Suppressor macrophage (primary cell): ENCODE data around the gene FZD7.

Source experiments
- DNase-seq, 4 experiments: peaks; one replicate each; pipeline ENCODE4 v3.0.0-alpha.2; 2020 to 2022

The FZD7 gene

DNA sequence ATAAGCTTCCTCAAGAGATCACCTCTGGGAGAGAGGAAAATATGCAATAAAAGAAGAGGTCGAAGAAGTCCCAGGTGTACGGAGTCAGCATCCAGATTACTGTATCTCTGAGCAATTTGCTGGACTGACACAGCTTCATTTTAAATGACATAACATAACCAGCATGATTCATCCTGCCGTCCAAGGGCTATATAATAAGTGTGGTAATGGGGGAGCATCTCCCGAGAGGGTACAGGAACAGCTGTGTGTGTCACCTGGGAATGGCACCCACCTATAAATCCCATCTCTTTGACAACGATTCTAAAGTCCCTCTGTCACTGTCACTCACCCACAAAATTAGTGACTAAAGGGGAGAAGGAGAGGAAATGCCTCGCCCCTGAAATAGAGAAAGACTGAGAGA lies 19.3 kb upstream of the FZD7 start:
- DNase-seq, result no peak

DNA sequence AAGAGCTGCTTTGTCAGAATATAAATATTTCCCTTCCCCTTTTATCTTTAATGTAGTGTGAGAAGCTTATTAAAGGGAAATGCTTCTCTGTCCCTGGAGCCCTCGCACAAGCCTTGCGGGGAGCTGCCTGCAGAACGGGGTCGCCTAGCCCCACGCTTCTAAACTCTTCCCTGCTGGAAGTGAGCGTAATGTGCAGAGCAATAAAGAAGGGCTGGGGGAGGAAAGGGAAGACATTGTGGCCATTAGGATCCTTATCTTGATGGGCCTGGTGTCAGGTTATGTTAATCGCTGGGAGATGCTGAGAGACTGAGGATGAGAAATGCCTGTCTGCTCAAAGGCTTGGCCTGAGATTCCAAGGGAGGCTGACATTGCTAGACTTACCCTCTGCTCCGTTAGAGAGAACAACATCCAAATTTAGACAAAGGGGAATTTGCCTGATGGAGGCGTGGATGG lies 18.9 kb upstream of the FZD7 start:
- DNase-seq, result no peak

DNA sequence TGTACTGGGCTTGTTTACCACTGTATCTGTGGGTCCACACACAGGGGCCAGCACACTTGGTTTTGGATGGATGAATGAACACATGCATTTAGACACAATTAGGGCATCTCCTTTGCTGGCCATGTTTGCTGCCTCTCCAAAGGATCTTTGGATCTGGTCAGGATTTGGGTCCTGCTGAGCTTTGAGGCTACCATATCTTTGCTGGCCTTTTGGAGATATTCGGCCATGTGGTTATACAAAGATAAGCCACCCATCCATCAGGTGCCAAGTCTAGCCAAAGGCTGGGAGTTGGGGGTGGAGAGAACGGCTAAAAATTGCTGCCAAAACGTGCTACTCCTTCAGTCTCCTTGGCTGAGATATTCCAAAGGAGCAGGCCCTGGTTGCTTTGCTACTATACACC lies 18.2 kb upstream of the FZD7 start:
- no peak for DNase-seq

DNA sequence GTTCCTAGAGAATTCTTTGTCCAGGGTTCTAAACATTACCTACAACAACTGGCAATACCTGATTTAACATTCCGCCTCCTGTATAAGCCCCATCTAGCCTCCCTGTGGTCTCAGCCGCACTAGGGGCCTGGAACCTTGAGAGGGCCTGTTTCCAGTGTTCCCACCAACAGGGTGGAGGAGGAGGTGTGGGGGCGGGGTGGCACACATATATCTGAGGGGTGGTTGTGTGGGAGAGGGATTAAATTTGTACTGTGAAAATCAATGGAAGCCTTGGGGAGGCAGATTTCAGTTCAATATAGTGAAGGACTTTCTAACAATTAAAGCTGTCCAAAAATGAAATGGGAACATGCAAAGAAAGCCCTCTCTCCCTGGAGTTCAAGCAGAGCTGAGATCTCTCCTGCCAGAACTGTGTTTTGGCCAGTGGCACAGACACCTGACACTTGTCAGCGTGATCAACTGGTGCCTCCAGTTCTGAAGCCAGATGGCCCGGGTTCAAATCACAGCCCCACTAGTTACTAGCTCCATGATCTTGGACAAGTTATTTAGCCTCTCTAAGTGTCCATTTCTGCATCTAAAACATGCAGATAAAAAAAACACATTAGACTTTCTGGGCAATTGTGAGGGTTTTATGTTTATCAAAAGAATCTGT lies 17.0 kb upstream of the FZD7 start:
- DNase-seq, result no peak

DNA sequence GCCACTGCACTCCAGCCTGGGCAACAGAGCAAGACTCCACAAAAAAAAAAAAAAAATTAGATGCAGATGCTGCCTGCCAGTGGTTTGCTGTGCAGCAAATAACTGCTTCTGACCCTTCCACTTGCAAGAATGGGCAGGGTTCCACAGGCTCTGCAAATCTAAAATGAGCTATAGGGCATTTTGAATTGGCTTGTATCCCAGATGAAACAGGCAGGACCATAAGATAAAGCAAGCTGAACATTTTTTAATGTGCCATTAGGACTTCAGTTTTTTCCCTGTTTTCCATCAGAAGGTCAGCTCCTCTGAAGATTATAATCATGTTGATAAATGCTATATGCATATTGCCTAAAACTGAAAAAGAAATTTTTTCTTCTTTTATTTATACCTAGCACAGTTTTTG lies 15.7 kb upstream of the FZD7 start:
- DNase-seq, result no peak

DNA sequence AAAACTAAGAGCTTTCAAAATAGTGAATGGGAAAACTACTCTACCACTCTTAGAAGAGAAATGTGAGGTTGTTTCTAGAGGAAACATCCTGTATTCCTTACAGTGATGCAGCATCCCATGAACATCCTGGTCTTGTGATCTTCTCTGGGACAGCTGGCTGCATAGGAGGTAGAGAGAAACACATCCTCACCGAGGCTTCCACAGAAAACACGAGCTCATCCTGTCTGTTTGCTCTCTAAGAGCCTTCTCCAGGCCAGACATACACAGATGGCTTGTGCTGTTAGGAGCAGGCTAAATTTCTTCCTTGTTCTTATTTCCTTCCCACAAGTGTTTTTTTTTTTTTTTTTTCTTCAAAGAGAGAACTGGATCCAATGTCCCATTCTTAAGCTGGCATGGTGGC lies 14.7 kb upstream of the FZD7 start:
- DNase-seq, result no peak

DNA sequence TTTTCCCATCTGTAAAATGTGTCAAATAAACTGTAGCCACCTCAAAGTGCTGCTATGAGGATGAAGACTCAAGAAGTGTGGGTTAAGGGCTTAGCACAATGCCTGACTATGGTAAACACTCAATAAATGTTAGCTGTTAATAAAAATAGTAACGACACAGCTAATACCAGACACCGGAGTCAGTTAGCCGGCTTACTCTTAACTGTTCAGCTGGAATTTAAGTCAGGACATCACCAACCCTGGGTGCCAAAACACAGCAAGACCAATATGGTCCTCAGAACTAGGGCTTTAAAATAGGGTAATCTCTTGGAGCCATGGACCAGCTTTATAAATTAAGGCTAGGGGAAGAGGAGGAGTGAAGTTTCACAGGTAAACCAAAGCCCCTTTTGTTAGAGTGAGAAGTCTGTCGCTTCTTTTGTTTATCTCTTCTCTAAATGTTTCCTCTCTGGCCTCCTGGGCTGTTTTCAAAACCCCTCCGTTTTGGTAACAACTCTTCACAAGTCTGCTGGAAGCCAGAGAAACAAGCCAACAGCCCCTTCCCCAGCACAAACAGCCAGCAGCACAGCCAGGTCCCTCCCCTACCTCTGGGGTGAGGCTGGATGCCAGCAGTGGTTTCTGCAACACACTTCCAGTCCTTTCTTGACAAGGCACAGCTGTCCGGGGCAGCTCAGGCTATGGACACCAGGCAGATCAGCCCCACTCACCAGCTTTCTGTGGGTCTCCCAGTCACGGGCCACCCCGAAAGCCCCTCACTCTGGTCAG lies 13.8 kb upstream of the FZD7 start:
- DNase-seq, result no peak

DNA sequence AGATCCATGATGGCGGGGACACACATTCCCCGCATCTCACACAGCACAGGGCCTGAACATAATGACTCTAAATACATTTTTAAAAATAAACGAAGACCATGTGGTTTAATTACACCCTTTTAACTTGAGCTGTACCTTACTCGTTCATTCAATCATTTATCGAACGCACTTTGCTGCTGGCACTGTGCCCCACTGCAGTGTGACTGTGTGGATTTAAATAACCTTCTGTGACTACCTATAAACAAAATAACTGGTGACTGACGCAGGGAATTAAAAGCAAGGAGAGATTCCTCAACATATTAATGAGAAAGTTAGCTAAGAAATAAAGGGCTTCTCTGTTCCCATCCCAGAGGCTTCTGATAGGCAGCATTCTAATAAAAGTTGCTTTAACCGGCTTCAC lies 10.9 kb upstream of the FZD7 start:
- DNase-seq, result no peak

DNA sequence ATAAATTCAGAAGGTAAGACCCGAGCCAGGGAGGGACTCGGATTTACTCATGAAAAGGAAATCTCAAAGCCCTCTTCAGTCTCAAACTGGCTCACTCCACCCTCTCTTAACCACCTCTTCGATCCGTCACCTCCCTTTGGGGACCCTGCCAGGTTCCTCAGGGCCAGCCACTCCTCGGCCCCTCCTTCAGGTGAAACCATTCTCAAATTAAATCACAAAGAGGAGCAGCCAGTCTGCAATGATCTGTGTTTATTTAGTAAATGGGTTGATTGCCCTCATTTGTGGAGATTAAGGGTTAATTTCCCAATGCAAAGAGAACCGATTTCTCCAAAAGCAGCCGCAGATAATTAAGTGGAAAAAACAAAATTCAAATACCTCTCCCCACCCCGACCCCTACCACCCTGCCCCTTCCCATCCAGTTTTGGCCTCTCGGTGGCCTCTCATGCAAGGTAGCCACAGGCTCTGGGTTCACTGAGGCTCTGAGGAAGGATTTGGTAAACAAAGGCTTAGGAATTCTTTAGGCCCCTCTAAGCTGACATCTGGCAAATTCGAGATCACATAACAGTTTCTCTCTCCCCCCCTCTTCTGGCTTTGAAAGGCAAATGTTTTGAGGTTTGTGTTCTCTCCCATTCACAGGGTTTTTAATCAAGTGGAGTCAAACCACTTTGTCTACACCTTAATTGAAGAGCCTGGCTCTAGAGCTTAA lies 10.3 kb upstream of the FZD7 start:
- no peak for DNase-seq

DNA sequence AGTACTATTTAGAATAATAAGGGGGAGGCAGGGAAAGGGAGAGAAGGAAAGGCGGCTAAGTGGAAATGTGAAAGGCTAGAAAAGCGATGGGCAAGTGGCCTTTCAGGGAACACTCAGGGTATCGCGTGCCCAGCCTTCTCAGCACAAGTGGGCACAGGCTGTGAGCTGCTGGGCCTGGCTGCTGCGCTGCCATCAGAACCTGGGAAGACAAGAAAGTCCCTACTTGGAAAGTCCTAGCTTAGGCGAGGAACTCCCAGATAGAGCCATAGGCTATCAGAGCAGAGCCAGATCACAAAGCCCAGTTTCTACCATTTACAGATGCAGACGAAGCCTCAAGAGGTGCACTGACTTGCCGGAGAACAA lies 9.8 kb upstream of the FZD7 start:
- no peak for DNase-seq

DNA sequence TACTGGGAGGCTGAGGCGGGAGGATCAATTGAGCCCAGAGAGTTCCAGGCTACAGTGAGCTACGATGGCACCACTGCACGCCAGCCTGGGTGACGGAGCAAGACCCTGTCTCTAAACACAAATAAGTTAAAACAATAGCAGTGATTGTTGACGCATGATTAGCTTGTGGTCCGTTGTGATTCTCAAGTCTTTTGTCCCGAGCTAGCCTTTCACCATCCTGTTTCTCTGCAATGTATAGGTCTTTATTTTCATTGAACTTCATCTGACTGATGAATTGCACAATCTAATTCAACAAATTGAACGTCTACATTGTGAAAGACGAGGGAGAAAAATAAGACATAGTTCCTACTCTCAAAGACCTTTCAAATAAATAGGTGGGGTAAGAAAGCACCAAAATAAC lies 8.8 kb upstream of the FZD7 start:
- no peak for DNase-seq

DNA sequence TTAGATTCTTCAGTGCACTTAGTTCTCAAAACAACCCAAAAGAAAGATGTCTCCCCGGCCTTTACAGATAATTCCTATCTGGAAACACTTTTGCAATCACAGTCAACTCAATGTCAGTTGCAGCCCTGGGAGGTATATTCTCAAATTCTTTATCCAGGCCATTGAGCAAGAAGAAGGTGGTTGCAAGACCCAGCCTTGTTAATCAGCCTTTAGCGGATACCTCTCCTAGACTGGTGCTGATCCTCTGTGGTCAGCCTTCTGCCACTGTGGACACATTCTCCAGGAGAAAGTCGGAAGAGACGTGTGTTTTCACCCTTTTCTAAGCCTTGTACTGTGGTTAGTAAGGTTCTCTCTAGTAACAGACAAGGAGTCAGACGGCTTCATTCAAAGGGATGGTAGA lies 7.8 kb upstream of the FZD7 start:
- no peak for DNase-seq

DNA sequence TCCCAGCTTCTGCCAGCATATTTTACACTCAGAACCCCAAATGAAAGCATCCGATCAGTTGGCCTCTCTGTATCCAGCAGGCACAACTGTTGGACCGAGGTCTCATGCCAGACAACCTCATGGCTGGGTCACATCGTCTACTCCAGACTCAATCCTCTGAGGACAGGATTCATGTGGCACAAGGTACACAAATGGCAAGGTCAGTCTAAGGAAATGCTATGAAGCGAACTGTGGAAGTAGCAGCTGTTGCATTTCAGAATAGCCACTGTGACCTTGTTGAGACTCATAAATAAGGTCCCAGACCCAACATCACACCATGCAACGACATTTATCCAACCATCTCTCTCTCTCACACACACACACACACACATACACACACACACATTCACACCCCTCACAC lies 7.1 kb upstream of the FZD7 start:
- no peak for DNase-seq

DNA sequence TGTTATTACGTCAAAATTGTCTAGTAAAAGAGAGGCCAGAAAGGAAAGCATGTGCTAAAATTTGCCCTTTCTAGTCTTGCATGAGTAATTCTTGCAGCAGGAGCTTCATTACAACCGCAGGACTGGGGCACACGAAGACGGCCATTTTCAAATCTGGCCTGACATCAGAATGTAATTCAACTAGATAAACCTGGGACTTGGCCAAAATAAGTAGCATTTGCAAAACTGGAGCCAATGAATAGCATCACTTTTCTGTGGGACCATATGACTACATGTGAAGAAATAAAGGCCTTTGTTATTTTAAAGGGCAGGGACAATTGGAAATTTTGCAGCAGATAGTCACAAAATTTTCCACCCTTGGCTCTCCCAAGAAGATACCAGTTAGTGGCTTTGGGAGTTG lies 3.0 kb upstream of the FZD7 start:
- no peak for DNase-seq

DNA sequence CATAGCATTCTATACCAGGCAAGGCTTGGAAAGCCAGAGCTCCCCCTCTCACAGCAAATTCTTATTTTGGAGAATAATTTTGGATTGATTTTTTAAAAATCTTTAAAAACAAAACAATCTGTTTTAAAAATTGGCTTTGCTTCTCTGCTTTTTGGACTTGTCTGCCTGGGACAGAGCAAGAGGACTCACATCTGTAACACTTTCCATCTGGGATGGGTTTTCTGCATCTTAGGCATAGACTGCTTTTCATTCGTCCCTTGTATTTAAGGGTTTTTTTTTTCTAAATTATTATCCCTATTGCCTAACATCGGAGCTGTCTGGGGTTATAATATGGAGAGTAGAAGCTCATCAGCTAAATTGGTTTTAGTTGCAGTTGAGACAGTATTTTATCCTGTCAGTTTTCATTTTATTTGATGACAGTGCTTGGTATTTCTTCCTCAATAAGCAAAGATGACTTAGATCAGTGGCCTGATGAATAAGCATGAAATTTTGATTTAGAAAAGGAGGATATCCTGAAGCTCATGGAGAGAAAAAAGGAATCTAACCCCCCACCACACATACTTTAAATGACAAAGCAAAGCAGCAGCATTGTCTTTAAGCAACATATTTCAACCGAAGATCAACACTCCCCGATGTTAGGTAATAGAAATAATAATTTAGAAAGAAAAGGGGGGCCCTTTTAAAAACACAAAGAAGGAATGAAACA lies 2.3 kb upstream of the FZD7 start:
- DNase-seq, result no peak

DNA sequence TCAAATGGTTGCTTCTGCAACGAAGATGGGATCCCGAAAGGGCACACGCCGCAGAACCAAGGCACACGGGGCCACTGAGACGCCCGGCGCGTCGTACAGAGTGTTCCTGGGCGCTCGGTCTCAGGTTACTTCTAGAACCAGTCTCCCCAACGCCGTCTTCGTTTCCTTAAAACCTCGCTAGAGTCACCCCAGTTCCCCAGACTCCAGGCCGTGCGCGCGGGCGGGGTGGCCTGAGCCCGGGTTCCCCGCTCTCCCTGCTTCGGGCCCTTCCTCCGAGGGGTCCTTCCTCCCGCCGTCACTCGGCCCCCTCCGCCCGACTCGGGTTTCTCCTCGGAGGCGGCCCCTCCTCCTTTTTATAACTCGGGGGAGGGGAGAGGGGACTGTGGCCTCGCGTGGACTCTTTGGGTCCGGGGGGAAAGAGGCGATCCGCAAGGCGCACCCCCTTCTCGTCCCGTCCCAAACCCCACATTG lies 774 bp upstream of the FZD7 start:
- peak; percentile 32 to 64 (median 44) for DNase-seq

DNA sequence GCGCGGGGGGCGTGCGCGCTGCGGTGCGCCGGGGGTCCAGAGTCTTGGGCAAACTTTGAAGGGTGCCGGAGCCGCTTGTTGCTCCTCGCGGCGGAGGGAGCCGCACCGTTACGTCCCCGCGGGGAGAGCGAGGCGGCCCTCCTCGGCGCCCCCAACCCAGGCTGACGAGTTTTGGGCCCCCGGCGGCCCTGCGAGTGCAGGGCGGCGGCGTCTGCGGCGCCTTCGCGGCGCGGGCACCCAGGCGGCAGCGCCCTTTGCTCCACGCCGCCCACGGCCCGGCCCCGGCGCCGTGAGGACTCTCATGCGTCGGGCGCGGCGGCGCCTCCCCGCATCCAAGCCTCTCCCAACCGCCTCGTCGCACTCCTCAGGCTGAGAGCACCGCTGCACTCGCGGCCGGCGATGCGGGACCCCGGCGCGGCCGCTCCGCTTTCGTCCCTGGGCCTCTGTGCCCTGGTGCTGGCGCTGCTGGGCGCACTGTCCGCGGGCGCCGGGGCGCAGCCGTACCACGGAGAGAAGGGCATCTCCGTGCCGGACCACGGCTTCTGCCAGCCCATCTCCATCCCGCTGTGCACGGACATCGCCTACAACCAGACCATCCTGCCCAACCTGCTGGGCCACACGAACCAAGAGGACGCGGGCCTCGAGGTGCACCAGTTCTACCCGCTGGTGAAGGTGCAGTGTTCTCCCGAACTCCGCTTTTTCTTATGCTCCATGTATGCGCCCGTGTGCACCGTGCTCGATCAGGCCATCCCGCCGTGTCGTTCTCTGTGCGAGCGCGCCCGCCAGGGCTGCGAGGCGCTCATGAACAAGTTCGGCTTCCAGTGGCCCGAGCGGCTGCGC lies 814 bp downstream of the FZD7 start:
- peak; percentile 19 to 77 (median 57) for DNase-seq

DNA sequence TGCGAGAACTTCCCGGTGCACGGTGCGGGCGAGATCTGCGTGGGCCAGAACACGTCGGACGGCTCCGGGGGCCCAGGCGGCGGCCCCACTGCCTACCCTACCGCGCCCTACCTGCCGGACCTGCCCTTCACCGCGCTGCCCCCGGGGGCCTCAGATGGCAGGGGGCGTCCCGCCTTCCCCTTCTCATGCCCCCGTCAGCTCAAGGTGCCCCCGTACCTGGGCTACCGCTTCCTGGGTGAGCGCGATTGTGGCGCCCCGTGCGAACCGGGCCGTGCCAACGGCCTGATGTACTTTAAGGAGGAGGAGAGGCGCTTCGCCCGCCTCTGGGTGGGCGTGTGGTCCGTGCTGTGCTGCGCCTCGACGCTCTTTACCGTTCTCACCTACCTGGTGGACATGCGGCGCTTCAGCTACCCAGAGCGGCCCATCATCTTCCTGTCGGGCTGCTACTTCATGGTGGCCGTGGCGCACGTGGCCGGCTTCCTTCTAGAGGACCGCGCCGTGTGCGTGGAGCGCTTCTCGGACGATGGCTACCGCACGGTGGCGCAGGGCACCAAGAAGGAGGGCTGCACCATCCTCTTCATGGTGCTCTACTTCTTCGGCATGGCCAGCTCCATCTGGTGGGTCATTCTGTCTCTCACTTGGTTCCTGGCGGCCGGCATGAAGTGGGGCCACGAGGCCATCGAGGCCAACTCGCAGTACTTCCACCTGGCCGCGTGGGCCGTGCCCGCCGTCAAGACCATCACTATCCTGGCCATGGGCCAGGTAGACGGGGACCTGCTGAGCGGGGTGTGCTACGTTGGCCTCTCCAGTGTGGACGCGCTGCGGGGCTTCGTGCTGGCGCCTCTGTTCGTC lies 1.7 kb downstream of the FZD7 start:
- peak; percentile 45 to 64 (median 59) for DNase-seq

DNA sequence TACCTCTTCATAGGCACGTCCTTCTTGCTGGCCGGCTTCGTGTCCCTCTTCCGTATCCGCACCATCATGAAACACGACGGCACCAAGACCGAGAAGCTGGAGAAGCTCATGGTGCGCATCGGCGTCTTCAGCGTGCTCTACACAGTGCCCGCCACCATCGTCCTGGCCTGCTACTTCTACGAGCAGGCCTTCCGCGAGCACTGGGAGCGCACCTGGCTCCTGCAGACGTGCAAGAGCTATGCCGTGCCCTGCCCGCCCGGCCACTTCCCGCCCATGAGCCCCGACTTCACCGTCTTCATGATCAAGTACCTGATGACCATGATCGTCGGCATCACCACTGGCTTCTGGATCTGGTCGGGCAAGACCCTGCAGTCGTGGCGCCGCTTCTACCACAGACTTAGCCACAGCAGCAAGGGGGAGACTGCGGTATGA lies 2.3 kb downstream of the FZD7 start:
- DNase-seq, result no peak

DNA sequence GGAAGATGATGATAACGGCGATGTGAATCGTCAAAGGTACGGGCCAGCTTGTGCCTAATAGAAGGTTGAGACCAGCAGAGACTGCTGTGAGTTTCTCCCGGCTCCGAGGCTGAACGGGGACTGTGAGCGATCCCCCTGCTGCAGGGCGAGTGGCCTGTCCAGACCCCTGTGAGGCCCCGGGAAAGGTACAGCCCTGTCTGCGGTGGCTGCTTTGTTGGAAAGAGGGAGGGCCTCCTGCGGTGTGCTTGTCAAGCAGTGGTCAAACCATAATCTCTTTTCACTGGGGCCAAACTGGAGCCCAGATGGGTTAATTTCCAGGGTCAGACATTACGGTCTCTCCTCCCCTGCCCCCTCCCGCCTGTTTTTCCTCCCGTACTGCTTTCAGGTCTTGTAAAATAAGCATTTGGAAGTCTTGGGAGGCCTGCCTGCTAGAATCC lies 3.0 kb downstream of the FZD7 start:
- no peak for DNase-seq

DNA sequence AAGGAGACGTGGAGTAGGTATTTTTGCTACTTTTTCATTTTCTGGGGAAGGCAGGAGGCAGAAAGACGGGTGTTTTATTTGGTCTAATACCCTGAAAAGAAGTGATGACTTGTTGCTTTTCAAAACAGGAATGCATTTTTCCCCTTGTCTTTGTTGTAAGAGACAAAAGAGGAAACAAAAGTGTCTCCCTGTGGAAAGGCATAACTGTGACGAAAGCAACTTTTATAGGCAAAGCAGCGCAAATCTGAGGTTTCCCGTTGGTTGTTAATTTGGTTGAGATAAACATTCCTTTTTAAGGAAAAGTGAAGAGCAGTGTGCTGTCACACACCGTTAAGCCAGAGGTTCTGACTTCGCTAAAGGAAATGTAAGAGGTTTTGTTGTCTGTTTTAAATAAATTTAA lies 3.4 kb downstream of the FZD7 start:
- DNase-seq, result peak in 3 of 4 experiments; percentile 18 to 51 (median 45)
